ENCODE data around the gene DCAF11.

DCAF11 gene

DNA sequence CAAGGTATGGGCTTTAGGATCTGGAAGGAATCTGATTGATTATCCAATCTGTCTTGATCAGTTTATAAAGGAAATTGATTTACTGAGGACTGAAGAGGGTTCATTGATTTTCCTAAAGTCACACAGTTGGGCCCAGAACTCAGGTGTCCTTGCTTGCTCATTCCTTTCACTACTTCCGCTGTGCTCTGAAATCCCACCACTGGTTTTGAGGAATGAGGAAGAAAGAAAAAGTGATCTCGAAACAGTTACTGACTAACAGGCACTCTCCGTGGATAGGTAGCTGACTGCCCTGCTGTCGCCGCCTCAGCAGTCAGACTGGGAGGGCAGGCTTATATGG lies 15.8 kb downstream of the DCAF11 start, which contains the start of gene FITM1:
Gene FITM1 (plus strand): TSS at position 280 of the 337 bp plus-strand sequence. CDS start 905 bp downstream, outside the sequence.
- H3K36me3 ChIP-seq (replicated peaks): no peaks in the 10 kb centered on the region
- in situ Hi-C loops (cut with MboI; ENCODE audit: low sequenced_read_pairs): no loop called here
- DNase-seq (ENCODE audit: low spot score in 2 of 2): no peak
- no peak within 1 kb of the TSS for H3K4me3 ChIP-seq
- no peaks in the 10 kb centered on the region for H3K27me3 ChIP-seq (ENCODE audit: low read depth)
- peaks cover 2% of the 10 kb centered on the region for H3K4me1 ChIP-seq
- H3K9me3 ChIP-seq: no peaks in the 10 kb centered on the region

DNA sequence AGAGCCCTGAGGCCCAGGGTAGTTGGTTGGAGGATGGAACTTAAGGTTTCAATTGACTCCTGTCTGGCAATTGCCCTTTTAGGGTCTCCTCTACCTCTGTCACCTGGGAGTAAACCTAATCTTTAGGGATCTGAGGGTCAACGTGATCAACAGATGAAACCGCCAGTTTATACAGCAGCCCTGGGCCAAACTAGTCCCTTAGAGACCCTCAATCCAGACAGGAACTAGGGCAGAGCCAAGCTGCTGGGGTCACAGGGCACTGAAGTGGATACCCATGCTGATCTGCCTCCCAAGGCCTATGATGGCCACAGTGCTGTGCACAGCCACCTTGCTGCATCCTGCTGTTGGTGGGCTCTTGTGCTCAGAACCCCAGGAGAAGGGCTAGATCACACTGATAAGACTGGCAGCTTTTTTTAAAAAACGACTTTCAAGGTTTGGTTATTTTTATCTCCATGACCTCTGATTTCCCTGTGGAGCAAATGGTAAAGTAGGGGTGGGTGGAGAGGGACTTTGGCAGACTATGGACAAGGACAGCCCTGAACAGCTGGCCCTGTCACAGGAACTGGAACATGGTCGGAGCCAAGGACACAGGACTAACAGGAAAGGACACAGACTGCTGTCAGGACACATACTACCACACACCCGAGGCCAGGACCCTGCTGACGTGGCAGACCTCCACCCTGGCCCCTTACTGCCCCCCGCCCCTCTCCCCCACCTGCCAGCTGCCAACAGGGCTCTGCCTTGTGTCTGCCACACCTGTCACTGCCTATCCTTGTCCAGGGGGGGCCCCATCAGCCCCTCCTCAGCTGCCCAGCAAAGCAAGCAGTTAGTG lies 16.4 kb downstream of the DCAF11 start:
- peaks cover 4% of the 10 kb centered on the region for H3K4me1 ChIP-seq
- no peak overlapping the region for H3K4me3 ChIP-seq
- no peaks in the 10 kb centered on the region for H3K27me3 ChIP-seq (ENCODE audit: low read depth)
- no peaks in the 10 kb centered on the region for H3K36me3 ChIP-seq (replicated peaks)
- H3K9me3 ChIP-seq: no peaks in the 10 kb centered on the region
- no peak for DNase-seq (ENCODE audit: low spot score in 2 of 2)
- in situ Hi-C loops (cut with MboI; ENCODE audit: low sequenced_read_pairs): no loop called here

DNA sequence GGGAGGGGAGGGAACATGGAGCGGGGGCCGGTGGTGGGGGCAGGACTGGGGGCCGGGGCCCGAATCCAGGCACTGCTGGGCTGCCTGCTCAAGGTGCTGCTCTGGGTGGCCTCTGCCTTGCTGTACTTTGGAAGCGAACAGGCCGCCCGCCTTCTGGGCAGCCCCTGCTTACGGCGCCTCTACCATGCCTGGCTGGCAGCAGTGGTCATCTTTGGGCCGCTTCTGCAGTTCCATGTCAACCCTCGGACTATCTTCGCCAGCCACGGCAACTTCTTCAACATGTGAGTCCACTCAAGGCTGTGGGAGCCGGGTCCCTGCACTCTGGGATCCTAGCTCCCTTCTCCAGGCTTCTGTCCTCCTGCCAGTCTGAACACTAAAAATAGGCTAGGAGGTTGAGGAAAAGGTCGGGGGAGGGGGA lies 17.0 kb downstream of the DCAF11 start:
- Histone ChIP-seq H3K9me3 (no peaks in the 10 kb centered on the region), H3K36me3 (replicated peaks) (no peaks in the 10 kb centered on the region), H3K27me3 (ENCODE audit: low read depth) (no peaks in the 10 kb centered on the region), H3K4me1 (peaks cover 5% of the 10 kb centered on the region), H3K4me3 (no peak overlapping the region)
- in situ Hi-C loops (cut with MboI; ENCODE audit: low sequenced_read_pairs): no loop called here
- no peak for DNase-seq (ENCODE audit: low spot score in 2 of 2)

DNA sequence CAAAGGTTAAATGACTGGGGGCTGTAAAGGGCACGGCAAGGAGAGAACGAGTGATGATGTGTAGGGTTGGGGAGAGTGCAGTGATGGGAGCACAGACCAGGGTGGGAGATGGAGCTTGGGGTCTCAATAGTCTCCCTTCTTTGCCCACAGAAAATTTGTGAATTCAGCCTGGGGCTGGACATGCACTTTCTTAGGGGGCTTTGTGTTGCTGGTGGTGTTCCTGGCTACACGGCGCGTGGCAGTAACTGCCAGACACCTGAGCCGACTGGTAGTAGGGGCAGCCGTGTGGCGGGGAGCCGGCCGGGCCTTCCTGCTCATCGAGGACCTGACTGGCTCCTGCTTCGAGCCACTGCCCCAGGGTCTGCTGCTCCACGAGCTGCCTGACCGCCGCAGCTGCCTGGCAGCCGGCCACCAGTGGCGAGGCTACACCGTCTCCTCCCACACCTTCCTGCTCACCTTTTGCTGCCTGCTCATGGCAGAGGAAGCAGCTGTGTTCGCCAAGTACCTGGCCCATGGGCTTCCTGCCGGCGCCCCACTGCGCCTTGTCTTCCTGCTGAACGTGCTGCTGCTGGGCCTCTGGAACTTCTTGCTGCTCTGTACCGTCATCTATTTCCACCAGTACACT lies 17.6 kb downstream of the DCAF11 start:
- H3K36me3 ChIP-seq (replicated peaks): peaks cover 3% of the 10 kb centered on the region; the same call in 1 of the 2 replicates
- no peak overlapping the region for H3K4me3 ChIP-seq
- peaks cover 11% of the 10 kb centered on the region for H3K4me1 ChIP-seq
- no peak for DNase-seq (ENCODE audit: low spot score in 2 of 2)
- in situ Hi-C loops (cut with MboI; ENCODE audit: low sequenced_read_pairs): no loop called here
- no peaks in the 10 kb centered on the region for H3K27me3 ChIP-seq (ENCODE audit: low read depth)
- H3K9me3 ChIP-seq: no peaks in the 10 kb centered on the region

DNA sequence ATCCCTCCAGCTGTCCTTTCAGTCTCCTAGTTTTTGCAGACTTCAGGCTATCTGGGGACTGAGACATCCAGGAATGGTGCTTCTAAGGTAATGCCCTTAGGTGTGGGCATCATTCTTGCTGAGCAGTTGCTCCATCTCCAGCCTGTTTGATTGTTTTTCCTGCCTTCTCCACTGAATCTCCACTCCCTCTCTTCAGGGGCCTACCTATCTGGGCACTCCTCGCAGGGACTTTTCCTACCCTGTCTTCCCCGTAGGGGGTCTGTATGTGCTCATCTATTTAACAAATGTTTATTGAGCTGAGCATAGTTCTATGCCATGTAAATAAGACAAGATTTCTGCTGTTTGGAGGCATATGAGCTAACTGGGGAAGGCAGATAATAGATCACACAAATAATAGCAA lies 18.4 kb downstream of the DCAF11 start:
- in situ Hi-C loops (cut with MboI; ENCODE audit: low sequenced_read_pairs): no loop called here

DNA sequence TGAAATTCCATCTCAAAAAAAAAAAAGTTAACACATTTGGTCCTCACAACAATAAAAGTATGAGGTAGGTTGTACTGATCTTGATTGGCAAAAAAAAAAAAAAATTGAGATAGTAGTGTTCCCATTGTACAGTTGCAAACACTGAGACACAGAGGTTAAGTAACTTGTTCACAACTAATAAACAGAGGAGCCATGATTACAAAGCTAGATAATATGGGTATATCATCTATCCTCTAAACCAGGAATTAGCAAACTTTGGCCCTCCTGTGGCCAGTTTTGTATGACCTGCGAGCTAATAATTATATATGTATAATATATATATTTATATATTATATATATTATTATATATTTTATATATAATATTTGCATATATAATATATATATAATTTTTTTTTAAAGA lies 19.2 kb downstream of the DCAF11 start:
- peaks cover 17% of the 10 kb centered on the region for H3K36me3 ChIP-seq (replicated peaks)
- H3K9me3 ChIP-seq: no peaks in the 10 kb centered on the region
- no peaks in the 10 kb centered on the region for H3K27me3 ChIP-seq (ENCODE audit: low read depth)
- in situ Hi-C loops (cut with MboI; ENCODE audit: low sequenced_read_pairs): no loop called here
- peaks cover 13% of the 10 kb centered on the region for H3K4me1 ChIP-seq
- H3K4me3 ChIP-seq: no peak overlapping the region
- DNase-seq (ENCODE audit: low spot score in 2 of 2): no peak

More for the DNA sequence above, 18.4 kb downstream of the DCAF11 start:
- Histone ChIP-seq H3K4me3 (no peak overlapping the region), H3K36me3 (replicated peaks) (peaks cover 9% of the 10 kb centered on the region), H3K27me3 (ENCODE audit: low read depth) (no peaks in the 10 kb centered on the region), H3K9me3 (no peaks in the 10 kb centered on the region), H3K4me1 (peaks cover 13% of the 10 kb centered on the region)
- no peak for DNase-seq (ENCODE audit: low spot score in 2 of 2)

DNA sequence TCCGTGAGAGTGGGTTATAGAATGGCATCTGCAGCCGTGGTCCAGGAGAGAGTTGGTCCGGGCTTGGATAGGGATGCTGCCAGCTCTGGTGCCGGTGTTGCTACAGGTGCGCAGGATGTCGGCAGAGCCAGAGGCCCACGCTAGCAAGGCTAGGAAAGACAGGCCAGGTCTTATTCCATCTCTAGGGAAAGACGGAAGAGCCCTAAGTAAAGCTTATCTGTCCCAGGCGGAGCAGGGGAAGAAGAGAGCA lies 20.9 kb downstream of the DCAF11 start:
- Histone ChIP-seq H3K9me3 (no peaks in the 10 kb centered on the region), H3K27me3 (ENCODE audit: low read depth) (no peaks in the 10 kb centered on the region), H3K36me3 (replicated peaks) (peaks cover 30% of the 10 kb centered on the region), H3K4me3 (peak overlapping the region; percentile 82), H3K4me1 (peaks cover 21% of the 10 kb centered on the region)
- no peak for DNase-seq (ENCODE audit: low spot score in 2 of 2)
- in situ Hi-C loops (cut with MboI; ENCODE audit: low sequenced_read_pairs): no loop called here

DNA sequence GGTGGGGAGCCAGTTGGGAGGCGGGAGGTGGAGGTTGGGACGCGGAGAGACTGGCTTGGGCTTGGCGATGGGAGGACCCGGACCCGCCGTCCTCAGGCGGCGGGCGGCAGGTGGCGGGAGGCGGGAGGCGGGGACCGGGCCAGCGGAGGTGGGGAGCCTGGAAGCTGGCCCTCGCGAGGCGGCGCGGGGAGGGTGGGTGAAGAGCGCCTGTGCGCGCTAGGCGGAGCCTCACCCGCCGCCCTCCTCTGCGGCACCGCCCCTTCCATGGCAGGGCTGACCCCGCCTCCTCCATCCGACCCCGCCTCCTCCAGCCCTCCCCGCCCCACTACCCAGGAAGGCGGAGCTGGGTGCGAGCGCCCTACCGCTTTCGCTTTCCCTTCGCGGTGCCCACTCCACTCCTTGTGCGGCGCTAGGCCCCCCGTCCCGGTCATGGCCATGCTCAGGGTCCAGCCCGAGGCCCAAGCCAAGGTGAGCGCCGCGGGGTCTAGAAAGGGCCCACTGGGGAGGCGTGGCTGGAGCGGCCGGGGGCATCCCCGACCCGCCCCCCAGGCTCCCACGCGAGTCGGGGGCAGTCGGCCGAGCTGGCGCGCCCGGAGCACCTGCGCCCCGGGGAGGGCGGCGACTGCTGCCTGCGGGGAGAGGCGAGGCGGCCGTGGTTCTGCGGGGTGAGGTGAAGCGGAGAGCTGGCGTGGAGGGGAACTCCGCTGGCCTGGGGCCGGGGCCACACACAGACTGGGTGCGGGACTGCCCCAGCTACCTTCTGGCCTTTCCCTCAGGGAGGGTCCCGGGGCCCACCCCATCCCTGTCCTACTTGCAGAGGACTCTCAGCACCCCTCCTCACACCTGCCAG lies 21.5 kb downstream of the DCAF11 start, which contains the start of gene PSME1:
Gene PSME1 (plus strand): TSS at position 361 of the 850 bp plus-strand sequence. CDS start 69 bp downstream, at position 430.
- H3K4me1 ChIP-seq: peaks cover 21% of the 10 kb centered on the region
- no peaks in the 10 kb centered on the region for H3K27me3 ChIP-seq (ENCODE audit: low read depth)
- in situ Hi-C loops (cut with MboI; ENCODE audit: low sequenced_read_pairs): no loop called here
- H3K36me3 ChIP-seq (replicated peaks): peaks cover 30% of the 10 kb centered on the region
- DNase-seq (ENCODE audit: low spot score in 2 of 2): peak; percentile 81 to 95
- H3K4me3 ChIP-seq: peak within 1 kb of the TSS; percentile 82
- no peaks in the 10 kb centered on the region for H3K9me3 ChIP-seq

DNA sequence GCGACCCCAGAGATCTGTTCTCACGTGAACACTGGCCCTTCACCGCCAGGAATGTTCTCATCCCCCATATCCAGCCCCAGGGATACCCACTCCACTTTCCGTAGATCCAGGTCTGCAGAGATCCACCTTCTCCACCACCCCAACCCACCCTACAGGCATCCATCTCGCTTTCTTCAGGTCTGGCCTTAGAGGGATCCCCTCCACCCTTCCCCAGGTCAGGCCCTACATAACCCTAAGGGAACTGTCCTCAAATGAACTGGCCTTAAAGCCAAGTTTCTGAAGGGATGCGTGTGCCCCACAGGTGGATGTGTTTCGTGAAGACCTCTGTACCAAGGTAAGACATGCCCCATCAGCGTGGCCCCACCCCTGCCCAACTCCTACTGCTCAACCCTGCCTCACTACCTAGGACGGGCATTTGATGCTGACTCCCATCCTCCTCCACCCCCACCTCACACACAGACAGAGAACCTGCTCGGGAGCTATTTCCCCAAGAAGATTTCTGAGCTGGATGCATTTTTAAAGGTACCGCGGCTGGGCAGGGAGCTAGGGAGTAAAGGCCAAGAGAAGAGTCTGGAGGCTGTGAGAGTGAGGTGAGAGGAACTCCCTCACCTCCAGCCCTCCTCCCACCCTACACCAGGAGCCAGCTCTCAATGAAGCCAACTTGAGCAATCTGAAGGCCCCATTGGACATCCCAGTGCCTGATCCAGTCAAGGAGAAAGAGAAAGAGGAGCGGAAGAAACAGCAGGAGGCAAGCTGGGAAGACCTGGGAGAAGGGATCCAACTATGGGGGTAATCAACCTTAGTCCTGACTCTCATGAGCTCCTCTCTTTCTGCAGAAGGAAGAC lies 22.3 kb downstream of the DCAF11 start:
- peaks cover 30% of the 10 kb centered on the region for H3K36me3 ChIP-seq (replicated peaks)
- no peaks in the 10 kb centered on the region for H3K9me3 ChIP-seq
- peak overlapping the region; percentile 82 for H3K4me3 ChIP-seq
- H3K27me3 ChIP-seq (ENCODE audit: low read depth): no peaks in the 10 kb centered on the region
- in situ Hi-C loops (cut with MboI; ENCODE audit: low sequenced_read_pairs): no loop called here
- peaks cover 21% of the 10 kb centered on the region for H3K4me1 ChIP-seq
- no peak for DNase-seq (ENCODE audit: low spot score in 2 of 2)

DNA sequence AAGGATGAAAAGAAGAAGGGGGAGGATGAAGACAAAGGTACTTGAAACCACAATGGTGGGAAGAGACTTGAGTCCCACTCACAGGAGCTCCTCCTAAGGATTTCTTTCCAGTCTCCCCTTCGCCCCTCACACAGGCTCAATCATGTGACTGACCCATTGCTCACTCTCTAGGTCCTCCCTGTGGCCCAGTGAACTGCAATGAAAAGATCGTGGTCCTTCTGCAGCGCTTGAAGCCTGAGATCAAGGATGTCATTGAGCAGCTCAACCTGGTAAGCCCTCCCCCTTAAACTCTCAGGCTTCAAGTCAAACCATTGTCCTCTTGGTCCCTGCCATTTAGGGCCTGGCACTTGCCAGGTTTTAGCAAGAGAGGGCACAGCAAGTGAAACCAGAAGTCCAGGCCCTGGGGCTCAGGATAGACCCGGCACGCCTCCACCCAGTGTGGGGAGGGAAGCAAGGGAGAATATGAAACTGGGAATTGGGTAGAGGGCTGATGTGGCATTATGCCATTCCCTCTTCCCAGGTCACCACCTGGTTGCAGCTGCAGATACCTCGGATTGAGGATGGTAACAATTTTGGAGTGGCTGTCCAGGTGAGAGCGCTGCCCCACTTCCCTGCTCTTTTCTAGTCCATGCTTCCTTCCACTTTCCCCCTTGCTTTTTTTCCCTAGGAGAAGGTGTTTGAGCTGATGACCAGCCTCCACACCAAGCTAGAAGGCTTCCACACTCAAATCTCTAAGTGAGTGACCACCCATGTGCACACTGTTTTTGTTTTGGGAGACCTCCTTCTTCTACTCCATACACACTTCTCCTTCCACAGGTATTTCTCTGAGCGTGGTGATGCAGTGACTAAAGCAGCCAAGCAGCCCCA lies 23.2 kb downstream of the DCAF11 start:
- Histone ChIP-seq H3K4me1 (peaks cover 21% of the 10 kb centered on the region), H3K27me3 (ENCODE audit: low read depth) (no peaks in the 10 kb centered on the region), H3K4me3 (no peak overlapping the region; the same call in 1 of the 2 replicates), H3K36me3 (replicated peaks) (peaks cover 30% of the 10 kb centered on the region), H3K9me3 (no peaks in the 10 kb centered on the region)
- no peak for DNase-seq (ENCODE audit: low spot score in 2 of 2)
- in situ Hi-C loops (cut with MboI; ENCODE audit: low sequenced_read_pairs): no loop called here

DNA sequence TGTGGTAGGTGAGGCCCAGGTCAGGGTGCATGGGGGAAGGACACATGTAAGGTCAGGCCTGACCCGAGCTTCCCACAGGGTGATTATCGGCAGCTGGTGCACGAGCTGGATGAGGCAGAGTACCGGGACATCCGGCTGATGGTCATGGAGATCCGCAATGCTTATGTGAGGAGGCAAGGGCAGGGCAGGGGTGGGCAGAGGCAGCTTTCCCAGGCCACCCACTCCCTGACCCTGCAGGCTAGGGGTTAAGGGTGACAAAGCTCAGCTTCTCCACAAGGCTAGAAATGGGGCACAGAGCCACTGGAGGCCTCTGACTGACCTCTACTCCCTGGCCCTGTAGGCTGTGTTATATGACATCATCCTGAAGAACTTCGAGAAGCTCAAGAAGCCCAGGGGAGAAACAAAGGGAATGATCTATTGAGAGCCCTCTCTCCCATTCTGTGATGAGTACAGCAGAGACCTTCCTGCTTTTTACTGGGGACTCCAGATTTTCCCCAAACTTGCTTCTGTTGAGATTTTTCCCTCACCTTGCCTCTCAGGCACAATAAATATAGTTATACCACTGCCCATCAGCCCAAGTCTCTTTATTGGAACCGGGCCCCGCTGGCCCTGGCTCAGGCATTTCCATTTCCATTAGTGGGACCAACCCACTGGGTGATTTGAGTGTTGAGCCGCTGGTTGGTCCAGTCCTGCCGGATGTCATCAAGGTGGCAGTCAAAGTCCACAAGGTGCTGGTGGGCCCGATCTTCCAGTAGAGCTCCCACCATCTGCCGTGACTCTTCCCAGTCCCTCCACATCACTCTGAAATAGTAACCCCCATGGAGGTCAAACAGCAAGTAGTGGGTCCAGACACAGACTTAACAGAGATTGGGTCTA lies 24.1 kb downstream of the DCAF11 start:
- no peak overlapping the region for H3K4me3 ChIP-seq
- in situ Hi-C loops (cut with MboI; ENCODE audit: low sequenced_read_pairs): no loop called here

More for the DNA sequence above, 24.1 kb downstream of the DCAF11 start:
- no peaks in the 10 kb centered on the region for H3K27me3 ChIP-seq (ENCODE audit: low read depth)
- H3K4me1 ChIP-seq: peaks cover 21% of the 10 kb centered on the region
- H3K36me3 ChIP-seq (replicated peaks): peaks cover 30% of the 10 kb centered on the region
- no peaks in the 10 kb centered on the region for H3K9me3 ChIP-seq
- DNase-seq (ENCODE audit: low spot score in 2 of 2): no peak

All from HAP-1 (cell line).